Activated T-cell treated with anti-CD3 and anti-CD28 coated beads for 48 hours (primary cell): ENCODE measurements around the gene SPAG16.
"Not testable (repeated sequence)": the region's sequence is repeated elsewhere in the genome, so short reads cannot be mapped to it uniquely, and the experiment has no call there.

Experiments used
- DNase-seq: peaks from one replicate; pipeline ENCODE4 v3.0.0-alpha.2; 2020; ENCODE audit warnings: low read depth

SPAG16 gene

DNA sequence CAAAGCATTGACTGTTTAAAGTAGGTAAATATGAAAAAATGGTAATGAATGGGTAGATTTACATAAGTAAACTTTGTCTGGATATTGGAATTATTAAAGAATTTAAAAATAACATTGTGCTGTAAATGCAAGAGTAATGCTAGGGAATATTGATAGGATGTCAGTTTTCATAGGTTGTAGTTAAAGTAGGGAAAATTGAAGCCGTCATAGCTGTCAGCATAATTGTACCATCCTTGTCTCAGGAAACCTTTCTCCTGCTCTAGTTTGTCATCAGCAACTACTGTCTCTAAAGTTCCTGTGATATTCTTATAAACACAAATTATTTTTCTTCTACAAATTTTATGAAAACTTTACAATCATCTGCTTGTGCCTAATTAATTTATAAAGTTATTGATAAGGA, 10.1 kb upstream of the SPAG16 start:
- no peak for DNase-seq

GRCh38 chr2:213275265-213275664, 9.0 kb upstream of the SPAG16 start:
- no peak for DNase-seq

GRCh38 chr2:213277134-213277533, 7.1 kb upstream of the SPAG16 start:
- not testable (repeated sequence) for DNase-seq

DNA sequence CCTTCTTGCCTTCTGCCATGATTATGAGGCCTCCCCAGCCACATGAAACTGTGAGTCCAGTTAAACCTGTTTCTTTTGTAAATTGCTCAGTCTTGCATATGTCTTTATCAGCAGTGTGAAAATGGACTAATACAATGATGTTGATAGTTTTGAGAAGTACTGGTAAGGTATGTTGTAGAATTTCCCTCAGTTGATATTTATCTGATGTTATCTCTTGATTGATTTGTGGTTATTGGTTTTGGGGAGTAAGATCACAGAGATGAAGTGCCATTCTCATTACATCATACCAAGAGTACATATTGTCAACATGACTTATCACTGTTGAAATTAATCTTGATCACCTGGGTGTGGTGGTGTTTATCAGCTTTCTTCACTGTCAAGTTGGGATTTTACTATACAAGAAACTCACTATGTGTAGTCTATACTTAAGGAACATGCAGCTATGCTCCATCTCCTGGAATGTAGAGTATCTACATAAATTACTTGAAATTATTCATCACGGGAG, 5.1 kb upstream of the SPAG16 start:
- no peak for DNase-seq

DNA sequence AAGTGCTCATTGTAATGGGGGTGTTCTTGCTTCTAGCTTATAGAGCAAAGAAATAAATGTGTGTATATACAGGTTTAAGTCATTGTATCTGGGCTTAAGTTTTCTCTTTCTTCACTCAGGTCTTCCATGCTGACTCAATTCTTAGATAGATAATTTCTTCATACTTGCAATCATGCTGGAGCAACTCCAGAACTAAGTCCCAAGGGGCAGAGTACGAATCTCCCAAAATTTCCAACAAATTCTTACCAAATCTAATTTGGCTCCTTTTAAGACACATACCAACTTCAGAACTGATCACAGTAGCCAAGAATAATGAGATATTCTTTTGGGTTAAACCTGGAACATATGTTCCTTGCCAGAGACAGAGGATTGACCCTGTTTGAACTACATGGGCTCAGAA, 4.3 kb upstream of the SPAG16 start:
- no peak for DNase-seq

DNA sequence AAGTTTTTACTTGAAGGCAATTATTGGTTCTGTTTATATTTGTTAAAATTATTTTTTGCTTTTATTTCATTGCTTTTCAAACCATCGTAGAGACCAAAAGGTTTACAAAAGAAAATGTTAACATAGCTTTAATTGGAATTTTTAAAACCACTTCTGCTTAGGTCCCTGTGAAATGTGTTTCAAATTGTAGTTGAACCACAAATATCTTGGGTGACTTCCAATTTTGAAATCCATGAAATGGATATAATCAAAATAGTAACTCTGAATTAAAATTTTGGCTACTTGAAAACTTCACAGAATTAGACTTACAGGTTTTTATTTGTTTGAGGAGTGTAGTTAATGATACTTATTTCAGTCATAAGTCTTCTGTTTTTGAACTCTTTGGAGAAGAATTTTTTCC, 3.1 kb upstream of the SPAG16 start:
- no peak for DNase-seq

DNA sequence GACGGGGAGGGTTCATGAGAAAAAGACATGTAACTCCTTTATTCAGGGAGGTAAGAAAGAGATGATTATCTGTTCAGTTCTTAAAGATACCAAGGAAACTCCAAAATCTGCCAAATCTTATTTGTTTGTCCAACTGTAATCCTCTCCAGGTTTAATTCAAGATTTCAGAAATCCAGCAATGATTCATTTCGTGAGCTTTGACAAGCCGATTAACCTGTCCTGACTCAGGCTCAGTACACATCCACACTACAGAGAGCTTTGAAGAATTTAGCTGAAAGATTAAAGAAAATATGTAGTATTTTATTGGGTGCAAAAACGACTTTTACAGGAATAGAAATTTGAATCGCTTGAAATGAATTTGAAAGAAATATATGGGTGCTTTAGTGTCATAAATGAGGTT, 1.1 kb downstream of the SPAG16 start:
- no peak for DNase-seq

DNA sequence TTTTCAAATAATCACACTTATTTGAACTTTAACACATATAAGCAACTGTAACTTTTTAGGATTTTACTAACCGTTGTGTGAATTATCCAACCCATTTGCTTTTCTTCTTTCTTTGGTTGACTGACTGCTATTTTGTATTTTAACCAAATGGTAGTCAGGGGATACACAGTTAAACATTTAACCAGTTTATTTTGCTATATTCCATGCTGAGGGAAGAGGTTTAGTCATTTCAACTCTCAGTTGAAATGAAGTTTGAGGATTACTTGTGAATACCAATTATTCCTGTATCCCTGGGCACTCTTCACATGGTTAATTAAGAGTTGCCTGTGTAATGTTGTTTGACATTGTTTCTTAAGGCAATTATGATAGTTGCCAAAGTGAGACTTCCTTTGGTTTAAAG, 1.9 kb downstream of the SPAG16 start:
- DNase-seq, result no peak

DNA sequence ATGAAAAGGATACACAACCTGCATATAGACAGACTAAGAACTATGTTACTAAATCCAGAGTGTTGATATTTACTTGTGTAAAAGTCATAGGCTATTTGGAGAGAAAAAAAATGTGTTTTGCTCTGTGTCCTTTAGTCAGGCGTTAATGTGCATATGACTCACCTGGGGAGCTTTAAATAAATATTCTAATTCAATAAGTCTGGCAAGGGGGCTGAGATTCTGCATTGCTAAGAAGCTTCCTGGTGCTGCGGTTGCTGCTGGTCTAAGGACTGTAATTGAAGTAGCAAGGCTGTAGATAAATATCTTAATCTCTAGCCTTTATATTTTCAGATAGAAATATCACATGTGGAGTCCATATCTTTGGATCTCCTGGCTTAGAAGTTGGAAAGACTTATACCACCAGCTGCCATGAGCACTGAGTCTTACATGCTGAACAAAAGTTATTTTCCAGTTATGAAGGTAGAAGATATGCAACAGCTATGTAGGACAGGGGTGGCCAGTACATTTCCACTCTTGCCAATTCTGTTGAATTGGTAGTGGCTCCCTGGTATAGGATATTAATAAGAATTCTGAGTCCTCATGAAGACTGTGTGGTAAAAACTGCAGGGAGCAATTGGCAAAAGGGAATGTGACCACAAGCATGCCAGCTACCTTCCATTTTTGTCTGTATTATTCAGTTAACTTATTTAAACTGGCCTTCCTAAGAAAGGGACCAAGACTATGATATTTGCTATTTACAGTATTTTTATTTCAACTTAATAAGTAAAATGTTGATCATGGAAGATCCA, 4.8 kb downstream of the SPAG16 start:
- no peak for DNase-seq

DNA sequence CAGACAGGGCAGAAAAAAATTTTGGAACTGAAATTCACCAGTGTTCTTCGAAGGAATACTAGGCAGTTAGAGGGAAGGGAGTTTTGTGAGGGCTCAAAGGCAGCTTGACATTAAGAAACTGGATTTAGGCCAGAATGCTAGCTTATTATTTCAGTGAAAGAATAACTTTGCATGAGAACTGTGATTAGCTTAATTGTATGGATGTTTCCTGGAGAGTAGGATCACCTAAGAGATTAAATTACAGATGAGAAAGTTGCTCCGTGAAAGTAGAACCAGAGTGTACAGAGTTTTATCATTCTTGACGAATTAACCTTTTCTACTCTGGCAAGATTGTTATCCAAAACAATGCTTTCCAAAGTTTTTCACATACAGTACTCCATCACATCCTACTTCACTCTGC, 6.2 kb downstream of the SPAG16 start:
- no peak for DNase-seq

DNA sequence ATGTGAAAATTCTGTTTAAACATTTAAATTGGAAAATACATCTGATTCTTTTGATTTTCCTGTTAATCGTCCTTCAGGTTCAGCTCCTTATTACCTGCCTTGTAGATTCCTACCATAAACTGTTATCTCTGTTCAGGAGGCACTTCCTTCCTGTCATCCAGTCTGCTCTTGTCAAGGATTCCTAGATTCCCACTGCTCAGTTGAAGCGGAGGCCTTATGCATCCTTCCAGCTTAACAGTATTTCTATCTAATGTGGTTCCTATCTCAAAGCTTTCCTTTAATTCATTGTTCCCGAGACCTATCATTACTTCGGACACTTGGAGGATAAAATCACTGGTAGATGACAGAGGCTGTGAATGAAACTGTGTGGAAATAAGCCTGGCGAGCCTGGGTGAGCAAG, 12.0 kb downstream of the SPAG16 start:
- no peak for DNase-seq

- DNase-seq, result no peak
Measured at GRCh38 chr2:213306316-213306942, 22.2 kb downstream of the SPAG16 start.

- no peak for DNase-seq
Measured at GRCh38 chr2:213315168-213315876, 31.1 kb downstream of the SPAG16 start.

DNA sequence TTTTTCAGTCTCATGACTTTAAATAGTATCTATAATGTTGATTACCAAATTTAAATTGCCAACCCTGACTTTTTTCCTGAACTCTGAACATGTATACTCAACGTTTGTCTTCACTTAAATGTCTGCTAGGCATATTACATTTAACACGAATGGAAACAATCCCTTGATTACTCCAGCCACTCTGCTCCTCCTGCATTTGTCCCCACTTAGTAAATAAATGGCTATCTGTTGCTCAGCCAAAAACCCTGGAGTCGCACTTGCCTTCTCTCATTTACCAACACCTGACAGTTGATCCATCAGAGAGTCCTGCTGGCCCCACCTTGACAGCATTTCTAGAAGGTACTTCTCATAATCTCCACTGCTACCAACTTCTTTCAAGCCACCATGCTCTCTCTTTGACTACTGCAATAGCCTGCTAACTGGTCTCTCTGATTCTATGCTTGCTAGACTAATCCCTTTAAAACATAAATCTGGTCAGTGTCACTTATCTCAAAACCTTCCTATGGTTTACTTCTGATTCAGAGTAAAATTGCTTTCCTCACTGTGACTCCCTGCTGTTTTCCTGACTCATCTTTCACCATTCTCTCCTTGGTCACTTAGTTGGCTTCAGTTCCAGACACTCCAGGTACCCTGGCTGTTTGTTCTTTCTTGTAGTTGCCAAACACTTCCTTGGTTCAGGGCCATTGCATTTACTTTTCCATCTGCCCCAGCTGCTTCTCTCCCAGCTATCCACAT, 31.9 kb downstream of the SPAG16 start:
- no peak for DNase-seq

DNA sequence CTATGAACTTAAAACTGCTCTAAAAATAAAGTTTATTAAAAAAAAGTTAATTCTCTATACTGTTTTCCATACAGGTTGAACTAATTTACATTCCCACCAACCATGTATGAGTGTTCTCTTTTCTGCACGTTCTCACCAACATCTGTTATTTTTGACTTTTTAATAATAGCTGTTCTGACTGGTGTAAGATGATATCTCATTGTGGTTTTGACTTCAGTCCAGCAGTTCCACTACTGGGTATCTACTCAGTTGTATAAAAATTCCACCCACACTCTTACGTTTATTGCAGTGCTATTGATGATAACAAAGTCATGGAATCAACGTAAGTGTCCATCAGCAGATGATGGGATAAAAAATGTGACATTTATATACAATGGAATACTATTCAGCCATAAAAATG, 33.7 kb downstream of the SPAG16 start:
- DNase-seq, result no peak

GRCh38 chr2:213320604-213321003, 36.3 kb downstream of the SPAG16 start:
- no peak for DNase-seq

DNA sequence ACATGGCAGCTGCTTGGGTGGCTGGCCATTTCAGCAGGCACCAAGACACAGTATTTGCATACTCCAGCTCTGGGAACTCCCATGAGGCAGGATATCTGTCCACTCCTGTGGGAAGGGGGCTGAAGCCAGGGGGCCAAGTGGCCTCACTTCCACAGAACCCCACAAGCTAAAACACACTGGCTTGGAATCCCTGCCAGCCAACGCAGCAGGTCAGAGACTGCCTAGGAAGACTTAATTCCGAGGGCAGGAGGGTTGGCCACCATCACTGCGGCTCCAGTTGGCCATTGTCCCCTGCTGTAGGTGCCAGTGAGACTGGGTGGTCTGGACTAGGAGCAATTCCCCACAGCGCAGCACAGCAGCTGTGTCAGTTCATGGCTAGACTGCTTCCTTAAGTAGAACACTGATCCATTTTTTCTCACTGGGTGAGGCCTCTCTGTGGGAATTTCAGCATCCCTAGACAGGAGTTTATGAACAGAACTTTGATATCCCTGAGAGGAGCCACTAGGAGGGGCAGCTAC, 52.0 kb downstream of the SPAG16 start:
- DNase-seq, result no peak

GRCh38 chr2:213353419-213353818, 69.2 kb downstream of the SPAG16 start:
- DNase-seq, result no peak

GRCh38 chr2:213376644-213377043, 92.4 kb downstream of the SPAG16 start:
- no peak for DNase-seq

DNA sequence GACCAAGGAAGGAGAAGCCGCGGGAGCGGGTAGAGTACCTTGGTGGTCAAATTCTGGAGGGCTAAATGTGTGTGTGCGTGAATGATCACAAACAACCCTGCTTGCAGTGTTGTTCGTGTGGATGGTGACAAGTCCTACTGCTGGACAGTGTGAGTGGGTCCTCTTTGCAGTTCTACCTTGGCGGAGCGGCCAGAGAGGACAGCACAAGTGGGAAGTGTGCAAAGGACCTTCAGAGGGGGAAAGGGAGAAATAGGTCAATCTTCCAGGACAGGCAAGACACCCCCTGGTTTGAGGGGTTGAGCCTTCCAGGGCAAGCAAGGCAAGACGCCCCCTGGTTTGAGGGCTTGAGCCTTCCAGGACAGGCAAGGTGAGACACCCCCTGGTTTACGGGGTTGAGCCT, 122.8 kb downstream of the SPAG16 start:
- not testable (repeated sequence) for DNase-seq

- not testable (repeated sequence) for DNase-seq
Measured at GRCh38 chr2:213408426-213409070, 124.3 kb downstream of the SPAG16 start.

GRCh38 chr2:213410687-213411086, 126.4 kb downstream of the SPAG16 start:
- DNase-seq, result not testable (repeated sequence)
